MM.1S (cell line): ENCODE data around the gene THAP10.

Experiments used
- DNase-seq: peaks from one replicate; pipeline ENCODE4 v3.0.0-alpha.2; 2015
- H2AFZ ChIP-seq: fragments of 300-600 bp; sonication (generic); 2 replicates; pipeline ENCODE4 v1.6.0; 2016; ENCODE audit warnings: antibody characterized with exemption, low read length
- H3F3A ChIP-seq: fragments of 300-600 bp; sonication (generic); 2 replicates; pipeline ENCODE4 v1.6.1; 2016; ENCODE audit warnings: mild to moderate bottlenecking, antibody characterized with exemption, low read length, moderate library complexity, mixed read lengths; ENCODE audit not compliant: insufficient read depth
- H3K27ac ChIP-seq: fragments of 300-600 bp; sonication (generic); 2 replicates; pipeline ENCODE4 v1.5.1; 2016; ENCODE audit warnings: mild to moderate bottlenecking, low read length
- H3K27me3 ChIP-seq: fragments of 300-600 bp; sonication (generic); replicated peaks from 2 replicates; pipeline ENCODE4 v1.6.0; 2016; ENCODE audit warnings: low read length; ENCODE audit not compliant: insufficient read depth
- H3K36me3 ChIP-seq: fragments of 300-600 bp; sonication (generic); replicated peaks from 2 replicates; pipeline ENCODE4 v1.6.1; 2016; ENCODE audit warnings: mild to moderate bottlenecking, low read length, mixed read lengths; ENCODE audit not compliant: insufficient read depth
- H3K4me1 ChIP-seq: fragments of 300-600 bp; sonication (generic); 2 replicates; pipeline ENCODE4 v1.6.1; 2016; ENCODE audit warnings: low read length, mixed read lengths
- H3K4me2 ChIP-seq: fragments of 300-600 bp; sonication (generic); 2 replicates; pipeline ENCODE4 v1.6.0; 2016; ENCODE audit warnings: low read depth, low read length
- H3K4me3 ChIP-seq: fragments of 300-600 bp; sonication (generic); 2 replicates; pipeline ENCODE4 v1.5.1; 2016; ENCODE audit warnings: low read length, mixed read lengths
- H3K79me2 ChIP-seq: fragments of 300-600 bp; sonication (generic); 2 replicates; pipeline ENCODE4 v1.6.1; 2016; ENCODE audit warnings: mixed run types, low read length, mixed read lengths
- H3K9ac ChIP-seq: fragments of 300-600 bp; sonication (generic); 2 replicates; pipeline ENCODE4 v1.6.1; 2016; ENCODE audit warnings: low read length, mixed read lengths
- H3K9me2 ChIP-seq: fragments of 300-600 bp; sonication (generic); replicated peaks from 2 replicates; pipeline ENCODE4 v1.6.1; 2016; ENCODE audit warnings: mild to moderate bottlenecking, low read length, mixed read lengths; ENCODE audit not compliant: insufficient read depth
- H3K9me3 ChIP-seq: fragments of 300-600 bp; sonication (generic); replicated peaks from 2 replicates; pipeline ENCODE4 v1.6.1; 2016; ENCODE audit warnings: mild to moderate bottlenecking, low read length, mixed read lengths; ENCODE audit not compliant: insufficient read depth
- H4K20me1 ChIP-seq: fragments of 300-600 bp; sonication (generic); 2 replicates; pipeline ENCODE4 v1.6.1; 2016; ENCODE audit warnings: mild to moderate bottlenecking, low read length, moderate library complexity, mixed read lengths; ENCODE audit not compliant: insufficient read depth
- CTCF ChIP-seq: fragments of 300-600 bp; sonication (generic); IDR thresholded peaks from 2 replicates; pipeline ENCODE4 v1.5.1; 2016; ENCODE audit warnings: antibody characterized with exemption, low read length, mixed read lengths
- EZH2 ChIP-seq: fragments of 300-600 bp; sonication (generic); optimal IDR thresholded peaks from 2 replicates; pipeline ENCODE3; 2017; ENCODE audit warnings: low read depth, mild to moderate bottlenecking, antibody characterized with exemption, low read length, mixed read lengths
- EZH2phosphoT487 ChIP-seq: fragments of 300-600 bp; sonication (generic); IDR thresholded peaks from 2 replicates; pipeline ENCODE4 v1.6.1; 2018; ENCODE audit warnings: antibody characterized with exemption, low read length

The THAP10 gene

GRCh38 chr15:70879401-70879800, 12.8 kb downstream of the THAP10 start:
- no peak for TF ChIP-seq CTCF
- H2AFZ ChIP-seq: no peak overlapping the region
- no peak overlapping the region for H3K9ac ChIP-seq
- H3K27ac ChIP-seq: no peak overlapping the region
- H3K4me3 ChIP-seq: no peak overlapping the region
- peaks cover 21% of the 10 kb centered on the region for H3K4me1 ChIP-seq
- H3K9me3 ChIP-seq: no peaks in the 10 kb centered on the region
- no peaks in the 10 kb centered on the region for H4K20me1 ChIP-seq
- H3K4me2 ChIP-seq: no peak overlapping the region
- no peaks in the 10 kb centered on the region for H3K36me3 ChIP-seq
- H3F3A ChIP-seq: peaks cover 8% of the 10 kb centered on the region; the same call in 1 of the 2 replicates
- no peaks in the 10 kb centered on the region for H3K79me2 ChIP-seq
- H3K9me2 ChIP-seq: no peaks in the 10 kb centered on the region
- H3K27me3 ChIP-seq: no peaks in the 10 kb centered on the region
- DNase-seq: no peak

DNA sequence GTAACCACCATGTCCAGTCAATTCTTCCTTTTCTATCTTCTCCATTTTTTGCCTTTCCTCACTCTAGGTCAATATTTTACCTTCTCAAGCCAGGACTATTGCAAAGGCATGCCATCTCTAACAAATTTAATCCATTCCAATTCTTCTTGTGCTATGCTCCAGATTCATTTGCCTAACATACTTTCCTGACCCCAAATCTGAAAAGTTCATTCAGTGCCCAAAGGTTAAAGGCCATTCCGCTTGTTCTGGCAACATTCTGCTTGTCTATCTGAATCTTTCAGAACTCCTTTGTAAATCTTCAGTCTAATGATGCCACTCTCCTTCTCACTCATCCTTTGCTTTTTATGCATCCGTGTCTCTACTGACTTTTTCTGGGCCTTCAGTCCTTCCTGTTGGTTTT, 15.6 kb downstream of the THAP10 start:
- H3K9ac ChIP-seq: no peak overlapping the region
- H3K79me2 ChIP-seq: no peaks in the 10 kb centered on the region
- H3K4me3 ChIP-seq: no peak overlapping the region
- TF ChIP-seq EZH2 (no peak), EZH2phosphoT487 (no peak)
- no peak overlapping the region for H2AFZ ChIP-seq
- H3F3A ChIP-seq: peaks cover 8% of the 10 kb centered on the region; the same call in 1 of the 2 replicates
- H4K20me1 ChIP-seq: no peaks in the 10 kb centered on the region
- H3K9me3 ChIP-seq: no peaks in the 10 kb centered on the region
- DNase-seq: no peak
- no peak overlapping the region for H3K27ac ChIP-seq
- H3K36me3 ChIP-seq: no peaks in the 10 kb centered on the region
- H3K4me1 ChIP-seq: peaks cover 21% of the 10 kb centered on the region
- no peaks in the 10 kb centered on the region for H3K27me3 ChIP-seq
- H3K9me2 ChIP-seq: no peaks in the 10 kb centered on the region
- peak overlapping the region; percentile 15 for H3K4me2 ChIP-seq

- Histone ChIP-seq H3K27me3 (no peaks in the 10 kb centered on the region), H3K9me2 (no peaks in the 10 kb centered on the region), H3K4me2 (peak overlapping the region; percentile 15), H3F3A (peaks cover 8% of the 10 kb centered on the region; the same call in 1 of the 2 replicates), H3K27ac (peak overlapping the region; percentile 3; the same call in 1 of the 2 replicates), H3K4me1 (peaks cover 21% of the 10 kb centered on the region), H2AFZ (no peak overlapping the region), H3K9me3 (no peaks in the 10 kb centered on the region), H3K9ac (no peak overlapping the region), H4K20me1 (no peaks in the 10 kb centered on the region), H3K4me3 (no peak overlapping the region), H3K36me3 (no peaks in the 10 kb centered on the region), H3K79me2 (no peaks in the 10 kb centered on the region)
- no peak for TF ChIP-seq EZH2phosphoT487
- TF ChIP-seq CTCF: no peak
- TF ChIP-seq EZH2: no peak
- peak; percentile 54 for DNase-seq
Observed at GRCh38 chr15:70876011-70876410, 16.2 kb downstream of the THAP10 start.

DNA sequence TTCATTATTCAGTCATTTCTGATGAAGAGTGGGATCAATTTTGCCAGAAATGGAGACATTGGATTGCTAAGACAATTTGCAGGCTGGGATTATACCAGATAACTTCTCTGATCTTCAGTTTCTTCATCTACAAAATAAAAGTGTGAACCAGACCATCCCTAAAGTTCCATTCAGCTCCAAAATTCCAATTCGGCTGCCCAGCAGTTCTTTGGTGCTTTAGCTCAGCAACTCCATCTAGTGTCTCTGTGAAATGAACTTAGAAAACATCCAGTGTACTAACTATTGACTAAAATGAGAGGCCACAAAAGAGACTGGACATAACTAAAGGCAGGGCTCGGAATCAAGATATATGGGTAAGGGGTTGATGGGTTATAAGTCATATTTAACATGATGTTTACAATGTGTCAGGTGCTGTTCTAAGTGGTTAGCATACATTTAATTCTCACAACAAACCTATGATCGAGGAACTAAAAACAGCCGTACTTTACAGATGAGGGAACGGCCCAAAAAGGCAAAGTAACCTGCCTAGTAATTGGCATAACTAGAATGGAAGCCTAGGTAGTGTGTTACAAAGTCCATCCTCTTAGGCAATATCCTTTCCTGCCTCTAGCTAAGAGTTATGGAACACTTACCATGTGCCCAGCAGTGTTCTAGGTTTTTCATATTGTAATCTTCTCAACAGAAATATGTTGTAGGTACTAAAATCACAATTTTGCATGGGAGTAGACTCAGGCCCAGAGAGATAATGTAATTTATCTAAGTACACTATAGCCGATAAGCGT, 17.0 kb downstream of the THAP10 start:
- H3K4me2 ChIP-seq: peak overlapping the region; percentile 15; the same call in 1 of the 2 replicates
- no peaks in the 10 kb centered on the region for H3K9me3 ChIP-seq
- H2AFZ ChIP-seq: no peak overlapping the region
- no peak overlapping the region for H3K4me3 ChIP-seq
- no peaks in the 10 kb centered on the region for H3K36me3 ChIP-seq
- H3K9ac ChIP-seq: no peak overlapping the region
- H3K9me2 ChIP-seq: no peaks in the 10 kb centered on the region
- H3K4me1 ChIP-seq: peaks cover 22% of the 10 kb centered on the region
- H3F3A ChIP-seq: peaks cover 8% of the 10 kb centered on the region; the same call in 1 of the 2 replicates
- H3K79me2 ChIP-seq: no peaks in the 10 kb centered on the region
- DNase-seq: no peak
- H3K27ac ChIP-seq: no peak overlapping the region
- TF ChIP-seq CTCF (peak; percentile 20; the same call in 1 of the 2 replicates), EZH2 (no peak)
- no peaks in the 10 kb centered on the region for H4K20me1 ChIP-seq
- H3K27me3 ChIP-seq: no peaks in the 10 kb centered on the region
